ENCODE measurements around the gene NPIPB2. TPM values are rescaled to one million over a fixed set of nuclear protein-coding genes. Genes with fewer than 3 reads are reported as not detected.
"Not testable (repeated sequence)": the region's sequence is repeated elsewhere in the genome, so short reads cannot be mapped to it uniquely, and the experiment has no call there.

The NPIPB2 gene
- total RNA-seq, 1 experiment from 2014 or later = 17.2 TPM

DNA sequence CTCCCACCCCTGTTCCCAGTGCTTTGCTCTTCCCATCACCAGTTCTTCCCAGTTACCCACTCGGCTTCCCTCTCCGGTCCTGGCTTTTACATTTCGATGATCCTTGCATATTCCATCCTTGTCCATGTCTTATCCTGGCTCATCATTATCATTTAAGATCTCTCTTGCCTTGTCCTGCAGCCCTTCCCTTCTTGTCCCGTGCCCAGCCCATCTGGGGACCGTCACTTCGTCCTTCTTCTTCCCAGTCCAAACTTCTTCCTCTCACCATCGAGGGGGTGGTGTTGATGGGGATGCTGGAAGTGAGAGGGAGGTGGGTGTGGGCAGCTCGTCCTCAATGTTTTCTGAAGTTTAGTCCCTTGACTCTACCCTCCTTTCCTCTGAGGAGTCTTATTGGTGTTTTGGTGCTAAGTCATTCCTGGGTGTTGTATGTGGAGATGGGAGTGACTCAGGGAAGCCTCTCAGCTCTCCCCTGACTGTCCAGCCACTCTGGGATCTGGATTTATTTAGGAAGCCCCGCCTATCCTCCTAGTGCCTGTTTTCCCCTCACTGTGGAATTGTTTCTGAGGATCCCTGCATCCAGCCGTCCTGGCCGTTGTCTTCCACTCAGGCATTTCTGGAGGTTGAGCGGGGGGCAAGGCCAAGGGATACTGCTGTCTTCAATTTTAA is 35.7 kb upstream of the NPIPB2 start:
- intact Hi-C loops (cut with micrococcal nuclease) = loop anchor here (1.0 kb wide), 1 partner anchor 90 kb away; no protein-coding TSS in a partner anchor
- DNase-seq (ENCODE audit: unreplicated experiment) = peak; percentile 47
- TF ChIP-seq, protein P1, sequence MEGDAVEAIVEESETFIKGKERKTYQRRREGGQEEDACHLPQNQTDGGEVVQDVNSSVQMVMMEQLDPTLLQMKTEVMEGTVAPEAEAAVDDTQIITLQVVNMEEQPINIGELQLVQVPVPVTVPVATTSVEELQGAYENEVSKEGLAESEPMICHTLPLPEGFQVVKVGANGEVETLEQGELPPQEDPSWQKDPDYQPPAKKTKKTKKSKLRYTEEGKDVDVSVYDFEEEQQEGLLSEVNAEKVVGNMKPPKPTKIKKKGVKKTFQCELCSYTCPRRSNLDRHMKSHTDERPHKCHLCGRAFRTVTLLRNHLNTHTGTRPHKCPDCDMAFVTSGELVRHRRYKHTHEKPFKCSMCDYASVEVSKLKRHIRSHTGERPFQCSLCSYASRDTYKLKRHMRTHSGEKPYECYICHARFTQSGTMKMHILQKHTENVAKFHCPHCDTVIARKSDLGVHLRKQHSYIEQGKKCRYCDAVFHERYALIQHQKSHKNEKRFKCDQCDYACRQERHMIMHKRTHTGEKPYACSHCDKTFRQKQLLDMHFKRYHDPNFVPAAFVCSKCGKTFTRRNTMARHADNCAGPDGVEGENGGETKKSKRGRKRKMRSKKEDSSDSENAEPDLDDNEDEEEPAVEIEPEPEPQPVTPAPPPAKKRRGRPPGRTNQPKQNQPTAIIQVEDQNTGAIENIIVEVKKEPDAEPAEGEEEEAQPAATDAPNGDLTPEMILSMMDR (IDR thresholded peaks at IDR 0.05; ENCODE audit: unreplicated experiment) = no peak
- Mint-ChIP-seq H3K27me3 (ENCODE audit: insufficient read depth, unreplicated experiment) (no peaks in the 10 kb centered on the region), H3K36me3 (ENCODE audit: insufficient read depth, unreplicated experiment) (peaks cover 24% of the 10 kb centered on the region), H3K4me3 (ENCODE audit: unreplicated experiment) (peak overlapping the region; percentile 87), H3K4me1 (ENCODE audit: insufficient read depth, unreplicated experiment) (peaks cover 30% of the 10 kb centered on the region), H3K27ac (ENCODE audit: low read depth, unreplicated experiment) (peak overlapping the region; percentile 86), H3K9me3 (ENCODE audit: unreplicated experiment) (no peaks in the 10 kb centered on the region)
- no TSS peak for BruUV-seq (replicated peaks)
- CTCF ChIA-PET = interaction anchor here (0.5 to 1.1 kb wide), 7 partner anchors 15 to 143 kb away, joined by 3 to 4 read pairs (median 3); partner anchors contain the start of gene RSL1D1
- POLR2A ChIA-PET = interaction anchor here (0.6 to 2.9 kb wide), 17 partner anchors 10 to 1456 kb away, joined by 3 to 41 read pairs (median 4); partner anchors contain the start of genes GSPT1, TNFRSF17 and TXNDC11

DNA sequence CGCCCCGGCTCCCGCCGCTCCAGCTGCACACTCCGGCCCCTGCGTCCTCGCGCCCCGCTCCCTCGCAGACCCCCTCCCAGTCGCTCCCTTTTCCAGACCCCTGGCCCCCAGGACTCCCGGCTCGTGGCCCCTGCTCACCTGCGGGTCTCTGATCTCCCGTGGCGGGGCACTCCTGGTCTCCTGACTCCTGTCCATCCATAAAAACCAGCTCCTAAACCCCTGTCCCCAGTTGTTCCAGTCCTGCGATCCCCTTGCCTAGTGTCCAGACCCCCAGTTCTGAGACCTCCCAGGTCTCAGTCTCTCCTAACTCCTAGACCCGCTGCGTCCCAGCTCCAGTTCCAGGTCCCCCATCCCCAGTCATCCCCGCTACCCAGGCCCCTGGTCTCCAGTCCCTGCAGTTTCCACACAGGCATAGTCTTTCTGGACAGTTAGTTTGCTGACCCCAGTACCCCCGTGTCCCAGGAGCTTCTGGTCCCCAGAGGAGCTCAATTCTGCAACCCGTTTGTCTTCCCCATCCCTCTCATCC is 35.1 kb upstream of the NPIPB2 start:
- no TSS peak for BruUV-seq (replicated peaks)
- Mint-ChIP-seq H3K27me3 (ENCODE audit: insufficient read depth, unreplicated experiment) (no peaks in the 10 kb centered on the region), H3K4me1 (ENCODE audit: insufficient read depth, unreplicated experiment) (peaks cover 30% of the 10 kb centered on the region), H3K4me3 (ENCODE audit: unreplicated experiment) (peak overlapping the region; percentile 87), H3K36me3 (ENCODE audit: insufficient read depth, unreplicated experiment) (peaks cover 24% of the 10 kb centered on the region), H3K9me3 (ENCODE audit: unreplicated experiment) (no peaks in the 10 kb centered on the region), H3K27ac (ENCODE audit: low read depth, unreplicated experiment) (peak overlapping the region; percentile 86)
- TF ChIP-seq, protein P1 (IDR thresholded peaks at IDR 0.05; ENCODE audit: unreplicated experiment) = no peak
- intact Hi-C loops (cut with micrococcal nuclease) = loop anchor here (1.0 kb wide), 1 partner anchor 90 kb away; no protein-coding TSS in a partner anchor
- ChIA-PET CTCF (interaction anchor here (0.5 to 1.1 kb wide), 9 partner anchors 23 to 176 kb away, joined by 3 to 4 read pairs (median 3); partner anchors contain the start of gene RSL1D1), POLR2A (interaction anchor here (0.7 to 2.9 kb wide), 22 partner anchors 10 to 1456 kb away, joined by 3 to 41 read pairs (median 4); partner anchors contain the start of genes GSPT1, TNFRSF17 and TXNDC11)
- DNase-seq (ENCODE audit: unreplicated experiment) = peak; percentile 8

DNA sequence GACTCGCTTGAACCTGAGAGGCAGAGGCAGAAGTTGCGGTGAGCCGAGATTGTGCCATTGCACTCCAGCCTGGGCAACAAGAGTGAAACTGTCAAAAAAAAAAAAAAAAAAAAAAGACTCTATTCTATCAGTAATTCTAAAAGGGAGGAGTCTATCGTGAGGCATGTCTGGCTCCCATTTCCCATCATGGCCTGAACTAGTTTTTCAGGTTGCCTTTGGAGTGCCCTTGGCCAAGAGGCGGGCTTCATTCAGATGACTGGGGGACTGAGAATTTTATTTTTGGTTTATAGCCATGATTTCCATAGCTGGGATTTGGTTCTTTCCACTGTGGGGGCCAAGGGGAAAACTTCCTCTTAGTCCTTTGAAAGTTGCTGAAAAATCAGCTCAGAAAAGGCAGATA is 31.2 kb upstream of the NPIPB2 start:
- Mint-ChIP-seq H3K4me1 (ENCODE audit: insufficient read depth, unreplicated experiment) (peaks cover 25% of the 10 kb centered on the region), H3K27ac (ENCODE audit: low read depth, unreplicated experiment) (no peak overlapping the region), H3K4me3 (ENCODE audit: unreplicated experiment) (no peak overlapping the region), H3K36me3 (ENCODE audit: insufficient read depth, unreplicated experiment) (peaks cover 16% of the 10 kb centered on the region), H3K9me3 (ENCODE audit: unreplicated experiment) (no peaks in the 10 kb centered on the region), H3K27me3 (ENCODE audit: insufficient read depth, unreplicated experiment) (no peaks in the 10 kb centered on the region)
- TF ChIP-seq, protein P1 (IDR thresholded peaks at IDR 0.05; ENCODE audit: unreplicated experiment) = no peak
- intact Hi-C loops (cut with micrococcal nuclease) = no loop called here
- POLR2A ChIA-PET = no interaction called here
- DNase-seq (ENCODE audit: unreplicated experiment) = no peak
- CTCF ChIA-PET = interaction anchor here (0.6 to 4.8 kb wide), 8 partner anchors 15 to 258 kb away, joined by 3 to 44 read pairs (median 4); no protein-coding TSS in a partner anchor
- no TSS peak for BruUV-seq (replicated peaks)

DNA sequence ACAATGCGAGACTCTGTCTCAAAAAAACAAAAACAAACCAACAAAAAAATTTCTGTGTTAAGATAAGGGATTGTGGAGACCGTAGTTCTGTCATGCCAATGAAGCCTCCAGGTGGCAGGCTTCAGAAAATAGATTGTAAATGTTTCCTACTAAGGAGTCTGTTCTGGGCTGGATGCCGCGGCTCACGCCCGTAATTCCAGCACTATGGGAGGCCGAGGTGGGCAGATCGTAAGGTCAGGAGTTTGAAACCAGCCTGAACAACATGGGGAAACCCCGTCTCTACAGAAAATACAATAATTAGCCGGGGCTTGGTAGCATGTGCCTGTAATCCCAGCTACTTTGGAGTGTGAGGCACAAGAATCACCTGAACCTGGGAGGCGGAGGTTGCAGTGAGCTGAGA is 30.3 kb upstream of the NPIPB2 start:
- TF ChIP-seq, protein P1 (IDR thresholded peaks at IDR 0.05; ENCODE audit: unreplicated experiment) = no peak
- peak; percentile 9 for DNase-seq (ENCODE audit: unreplicated experiment)
- no TSS peak for BruUV-seq (replicated peaks)
- CTCF ChIA-PET = interaction anchor here (0.6 to 4.8 kb wide), 11 partner anchors 9 to 518 kb away, joined by 3 to 44 read pairs (median 3); no protein-coding TSS in a partner anchor
- H3K36me3 Mint-ChIP-seq (ENCODE audit: insufficient read depth, unreplicated experiment) = peaks cover 20% of the 10 kb centered on the region
- H3K27ac Mint-ChIP-seq (ENCODE audit: low read depth, unreplicated experiment) = no peak overlapping the region
- H3K27me3 Mint-ChIP-seq (ENCODE audit: insufficient read depth, unreplicated experiment) = no peaks in the 10 kb centered on the region
- peaks cover 15% of the 10 kb centered on the region for H3K4me1 Mint-ChIP-seq (ENCODE audit: insufficient read depth, unreplicated experiment)
- POLR2A ChIA-PET = no interaction called here
- intact Hi-C loops (cut with micrococcal nuclease) = loop anchor here (1.0 kb wide), 1 partner anchor 96 kb away; no protein-coding TSS in a partner anchor
- no peak overlapping the region for H3K4me3 Mint-ChIP-seq (ENCODE audit: unreplicated experiment)
- no peaks in the 10 kb centered on the region for H3K9me3 Mint-ChIP-seq (ENCODE audit: unreplicated experiment)

DNA sequence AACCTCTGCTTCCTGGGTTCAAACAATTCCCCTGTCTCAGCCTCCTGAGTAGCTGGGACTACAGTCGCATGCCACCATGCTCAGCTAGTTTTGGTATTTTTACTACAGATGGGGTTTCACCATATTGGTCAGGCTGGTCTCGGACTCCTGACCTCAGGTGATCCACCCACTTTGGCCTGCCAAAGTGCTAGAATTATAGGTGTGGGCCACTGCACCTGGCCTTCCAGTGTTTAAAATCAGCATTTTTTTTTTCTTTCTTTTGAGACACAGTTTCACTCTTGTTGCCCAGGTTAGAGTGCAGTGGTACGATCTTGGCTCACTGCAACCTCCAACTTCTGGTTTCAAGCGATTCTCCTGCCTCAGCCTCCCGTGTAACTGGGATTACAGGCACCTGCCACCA is 28.4 kb upstream of the NPIPB2 start:
- H3K27ac Mint-ChIP-seq (ENCODE audit: low read depth, unreplicated experiment); BruUV-seq (replicated peaks); H3K27me3 Mint-ChIP-seq (ENCODE audit: insufficient read depth, unreplicated experiment); H3K4me3 Mint-ChIP-seq (ENCODE audit: unreplicated experiment); intact Hi-C loops (cut with micrococcal nuclease); H3K9me3 Mint-ChIP-seq (ENCODE audit: unreplicated experiment); DNase-seq (ENCODE audit: unreplicated experiment); H3K4me1 Mint-ChIP-seq (ENCODE audit: insufficient read depth, unreplicated experiment): not testable (repeated sequence)
- peaks cover 20% of the 10 kb centered on the region for H3K36me3 Mint-ChIP-seq (ENCODE audit: insufficient read depth, unreplicated experiment)
- POLR2A ChIA-PET = interaction anchor here (0.6 kb wide), 2 partner anchors 9 to 11 kb away, joined by 3 to 4 read pairs; no protein-coding TSS in a partner anchor
- CTCF ChIA-PET = interaction anchor here (4.8 kb wide), 1 partner anchor 97 kb away, joined by 44 read pairs; no protein-coding TSS in a partner anchor

Measured in MCF 10A (cell line).